GM06990 (cell line): ENCODE measurements around the gene CAND2.

Source experiments
- DNase-seq: peaks from one replicate; pipeline ENCODE4 v3.0.0-alpha.2; 2011; ENCODE audit not compliant: insufficient read length; ENCODE audit errors: extremely low read depth
- H3K27me3 ChIP-seq: replicated peaks from 2 replicates; pipeline ENCODE4 v1.6.0; 2011; ENCODE audit warnings: low read length; ENCODE audit not compliant: control insufficient read depth, insufficient read depth
- H3K36me3 ChIP-seq: 2 replicates; pipeline ENCODE4 v1.5.1; 2011; ENCODE audit warnings: low read length; ENCODE audit not compliant: control insufficient read depth, insufficient read depth
- H3K4me3 ChIP-seq: replicated peaks from 2 replicates; pipeline ENCODE4 v1.5.1; 2011; ENCODE audit warnings: low read depth, mild to moderate bottlenecking, control low read depth, low read length
- CTCF ChIP-seq: IDR thresholded peaks from 2 replicates; pipeline ENCODE4 v1.5.1; 2011; ENCODE audit warnings: low read length, control low read depth, mild to moderate bottlenecking, inconsistent platforms; ENCODE audit not compliant: insufficient read depth, poor library complexity, severe bottlenecking

Gene CAND2

GRCh38 chr3:12854565-12854964 lies 58.1 kb downstream of the CAND2 start:
- DNase-seq = no peak
- Histone ChIP-seq H3K4me3 (no peak overlapping the region), H3K27me3 (no peaks in the 10 kb centered on the region; the same call in 1 of the 2 replicates), H3K36me3 (no peaks in the 10 kb centered on the region)
- TF ChIP-seq CTCF = no peak

GRCh38 chr3:12856626-12857025 lies 60.1 kb downstream of the CAND2 start:
- Histone ChIP-seq H3K36me3 (no peaks in the 10 kb centered on the region), H3K27me3 (no peaks in the 10 kb centered on the region; the same call in 1 of the 2 replicates), H3K4me3 (no peak overlapping the region)
- DNase-seq = no peak
- no peak for TF ChIP-seq CTCF

GRCh38 chr3:12859840-12860239 lies 63.4 kb downstream of the CAND2 start:
- no peak for TF ChIP-seq CTCF
- H3K36me3 ChIP-seq = no peaks in the 10 kb centered on the region
- H3K27me3 ChIP-seq = no peaks in the 10 kb centered on the region; the same call in none of the 2 replicates
- no peak for DNase-seq
- no peak overlapping the region for H3K4me3 ChIP-seq

GRCh38 chr3:12861611-12862010 lies 65.1 kb downstream of the CAND2 start:
- H3K36me3 ChIP-seq = no peaks in the 10 kb centered on the region
- no peak for TF ChIP-seq CTCF
- no peak overlapping the region for H3K4me3 ChIP-seq
- no peak for DNase-seq
- no peaks in the 10 kb centered on the region; the same call in 1 of the 2 replicates for H3K27me3 ChIP-seq

GRCh38 chr3:12862387-12862786 lies 65.9 kb downstream of the CAND2 start:
- no peaks in the 10 kb centered on the region; the same call in 1 of the 2 replicates for H3K27me3 ChIP-seq
- TF ChIP-seq CTCF = no peak
- H3K36me3 ChIP-seq = no peaks in the 10 kb centered on the region
- DNase-seq = no peak
- H3K4me3 ChIP-seq = no peak overlapping the region

- no peak for DNase-seq
- TF ChIP-seq CTCF = no peak
- Histone ChIP-seq H3K4me3 (no peak overlapping the region), H3K27me3 (no peaks in the 10 kb centered on the region; the same call in 1 of the 2 replicates), H3K36me3 (no peaks in the 10 kb centered on the region)
Measured at GRCh38 chr3:12865271-12865670, 68.8 kb downstream of the CAND2 start.
